ENCODE measurements around the gene ZRSR2. TPM values are rescaled to one million over a fixed set of nuclear protein-coding genes. Genes with fewer than 3 reads are reported as not detected.

The ZRSR2 gene
- total RNA-seq, 1 experiment from 2014 or later = 6.4 TPM

DNA sequence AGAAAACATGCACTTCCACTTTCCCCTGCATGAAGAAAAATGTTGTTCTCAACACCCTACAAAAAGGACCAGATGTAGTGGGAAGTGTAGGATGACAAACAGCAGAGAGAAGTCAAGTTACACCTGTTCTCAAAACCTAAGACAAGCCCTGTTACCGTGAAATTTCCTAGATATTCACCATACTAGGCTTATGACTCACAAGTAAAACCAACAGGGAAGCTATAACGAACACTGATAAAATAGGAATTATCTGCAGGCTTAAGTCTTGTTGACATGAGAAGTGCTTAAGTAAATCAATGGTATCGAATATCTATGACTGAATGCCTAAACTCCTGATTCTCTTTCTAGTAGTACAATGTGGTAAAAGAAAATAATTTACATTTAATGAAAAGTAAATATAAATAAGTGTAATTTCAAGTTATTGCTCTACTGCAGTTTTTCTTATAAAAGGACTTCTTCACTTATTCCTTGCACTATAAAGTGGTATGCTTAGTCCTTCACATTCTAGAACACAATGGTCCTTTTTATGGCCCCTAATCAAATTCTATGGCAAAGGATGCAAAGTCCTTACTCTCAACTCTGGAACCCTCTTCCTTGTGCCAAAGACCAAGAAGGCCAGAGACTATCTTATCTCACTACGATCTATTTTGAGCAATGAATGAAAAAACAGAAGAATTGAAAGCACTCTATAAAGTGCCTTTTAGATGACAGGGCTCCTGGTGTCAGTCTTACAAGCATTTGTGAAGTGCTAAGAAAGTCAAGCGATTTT, 44.7 kb downstream of the ZRSR2 start:
- no peak for TF ChIP-seq EZH2 (IDR thresholded peaks at IDR 0.05; ENCODE audit: low read length, unreplicated experiment)
- TF ChIP-seq EZH2phosphoT487 (IDR thresholded peaks at IDR 0.05; ENCODE audit: borderline replicate concordance, low read length) = no peak
- TF ChIP-seq, protein P1, sequence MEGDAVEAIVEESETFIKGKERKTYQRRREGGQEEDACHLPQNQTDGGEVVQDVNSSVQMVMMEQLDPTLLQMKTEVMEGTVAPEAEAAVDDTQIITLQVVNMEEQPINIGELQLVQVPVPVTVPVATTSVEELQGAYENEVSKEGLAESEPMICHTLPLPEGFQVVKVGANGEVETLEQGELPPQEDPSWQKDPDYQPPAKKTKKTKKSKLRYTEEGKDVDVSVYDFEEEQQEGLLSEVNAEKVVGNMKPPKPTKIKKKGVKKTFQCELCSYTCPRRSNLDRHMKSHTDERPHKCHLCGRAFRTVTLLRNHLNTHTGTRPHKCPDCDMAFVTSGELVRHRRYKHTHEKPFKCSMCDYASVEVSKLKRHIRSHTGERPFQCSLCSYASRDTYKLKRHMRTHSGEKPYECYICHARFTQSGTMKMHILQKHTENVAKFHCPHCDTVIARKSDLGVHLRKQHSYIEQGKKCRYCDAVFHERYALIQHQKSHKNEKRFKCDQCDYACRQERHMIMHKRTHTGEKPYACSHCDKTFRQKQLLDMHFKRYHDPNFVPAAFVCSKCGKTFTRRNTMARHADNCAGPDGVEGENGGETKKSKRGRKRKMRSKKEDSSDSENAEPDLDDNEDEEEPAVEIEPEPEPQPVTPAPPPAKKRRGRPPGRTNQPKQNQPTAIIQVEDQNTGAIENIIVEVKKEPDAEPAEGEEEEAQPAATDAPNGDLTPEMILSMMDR (conservative IDR thresholded peaks at IDR 0.05; ENCODE audit: low read depth, low read length) = no peak
- ChIA-PET POLR2A (ENCODE audit: unreplicated experiment) (no interaction called here), CTCF (interaction anchor here (0.5 kb wide), 2 partner anchors 136 to 343 kb away, joined by 3 read pairs; no protein-coding TSS in a partner anchor)
- no TSS peak for BruUV-seq (replicated peaks)
- no peak overlapping the region for H2AFZ ChIP-seq (ENCODE audit: low read length)
- no peak overlapping the region for H3K27ac ChIP-seq (ENCODE audit: low read length)
- DNase-seq (peak; percentile 58), ATAC-seq (peak; percentile 64)
- H3K27me3 ChIP-seq (ENCODE audit: low read length) = no peaks in the 10 kb centered on the region
- no peaks in the 10 kb centered on the region for H3K9me2 ChIP-seq (replicated peaks; ENCODE audit: low read length)
- no peaks in the 10 kb centered on the region for H3K79me2 ChIP-seq (ENCODE audit: low read length)
- no peaks in the 10 kb centered on the region for H3F3A ChIP-seq (ENCODE audit: low read length, unreplicated experiment)
- no peaks in the 10 kb centered on the region for H3K9me3 ChIP-seq (ENCODE audit: low read length)
- H4K20me1 ChIP-seq (ENCODE audit: low read length) = no peaks in the 10 kb centered on the region
- intact Hi-C loops (cut with micrococcal nuclease) = no loop called here
- no peaks in the 10 kb centered on the region; the same call in 1 of the 2 replicates for H3K36me3 ChIP-seq (ENCODE audit: low read depth, low read length)
- no peak overlapping the region for H3K4me2 ChIP-seq (ENCODE audit: low read length)
- no peaks in the 10 kb centered on the region for H3K4me1 ChIP-seq (ENCODE audit: insufficient read depth, low read length)
- no peak overlapping the region for H3K9ac ChIP-seq (ENCODE audit: low read length)
- H3K4me3 ChIP-seq (ENCODE audit: low read length) = no peak overlapping the region

- no peaks in the 10 kb centered on the region for H3K27me3 ChIP-seq (ENCODE audit: low read length)
- intact Hi-C loops (cut with micrococcal nuclease) = no loop called here
- no peak overlapping the region for H3K4me3 ChIP-seq (ENCODE audit: low read length)
- H3K4me2 ChIP-seq (ENCODE audit: low read length) = no peak overlapping the region
- no peak overlapping the region for H2AFZ ChIP-seq (ENCODE audit: low read length)
- H3F3A ChIP-seq (ENCODE audit: low read length, unreplicated experiment) = no peaks in the 10 kb centered on the region
- DNase-seq (peak; percentile 10), ATAC-seq (no peak; the same call in 1 of the 2 replicates)
- ChIA-PET CTCF (no interaction called here), POLR2A (ENCODE audit: unreplicated experiment) (no interaction called here)
- H3K9ac ChIP-seq (ENCODE audit: low read length) = no peak overlapping the region
- H3K9me3 ChIP-seq (ENCODE audit: low read length) = no peaks in the 10 kb centered on the region
- no peak overlapping the region for H3K27ac ChIP-seq (ENCODE audit: low read length)
- TF ChIP-seq, protein P1 (conservative IDR thresholded peaks at IDR 0.05; ENCODE audit: low read depth, low read length) = peak; percentile 35; the same call in 1 of the 2 replicates
- TF ChIP-seq EZH2phosphoT487 (IDR thresholded peaks at IDR 0.05; ENCODE audit: borderline replicate concordance, low read length) (no peak), EZH2 (IDR thresholded peaks at IDR 0.05; ENCODE audit: low read length, unreplicated experiment) (no peak)
- no peaks in the 10 kb centered on the region for H3K9me2 ChIP-seq (replicated peaks; ENCODE audit: low read length)
- BruUV-seq (replicated peaks) = no TSS peak
- no peaks in the 10 kb centered on the region for H4K20me1 ChIP-seq (ENCODE audit: low read length)
- no peaks in the 10 kb centered on the region for H3K4me1 ChIP-seq (ENCODE audit: insufficient read depth, low read length)
- no peaks in the 10 kb centered on the region for H3K79me2 ChIP-seq (ENCODE audit: low read length)
- H3K36me3 ChIP-seq (ENCODE audit: low read depth, low read length) = no peaks in the 10 kb centered on the region; the same call in 1 of the 2 replicates
These were observed 47.7 kb downstream of the ZRSR2 start for GRCh38 chrX:15838017-15838416.

DNA sequence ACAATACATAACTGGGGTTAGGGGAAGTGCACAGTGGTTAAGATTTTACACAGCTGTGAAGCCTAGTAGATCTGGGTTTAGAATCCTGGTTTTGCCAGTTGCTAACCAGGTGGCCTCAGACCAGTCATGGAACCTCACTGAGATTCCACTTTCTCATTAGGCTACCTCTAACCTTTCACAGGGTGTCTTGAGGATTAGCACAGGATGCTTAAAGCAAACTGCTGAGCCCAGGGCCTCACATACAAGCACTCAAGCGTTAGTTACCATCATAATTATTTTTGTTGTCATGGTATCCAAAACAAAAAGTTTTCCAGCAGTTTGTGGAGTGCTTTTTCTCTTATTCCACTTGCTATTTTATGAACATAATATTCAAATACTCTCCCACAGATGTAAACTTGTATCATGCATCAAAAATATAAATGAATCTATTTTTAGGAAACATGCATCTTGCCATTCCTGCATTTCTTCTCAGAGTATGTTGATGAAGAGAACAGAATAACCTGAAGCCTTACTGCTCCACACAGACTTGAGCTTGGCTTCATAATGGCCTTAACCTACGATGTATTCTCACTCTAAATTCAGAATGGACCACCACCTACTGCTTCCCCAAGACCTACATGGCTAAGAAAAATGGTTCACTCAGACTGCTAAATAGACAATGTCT, 51.7 kb downstream of the ZRSR2 start:
- CTCF ChIA-PET = no interaction called here

More for the DNA sequence above, 51.7 kb downstream of the ZRSR2 start:
- Histone ChIP-seq H3F3A (ENCODE audit: low read length, unreplicated experiment) (no peaks in the 10 kb centered on the region), H3K9ac (ENCODE audit: low read length) (no peak overlapping the region), H4K20me1 (ENCODE audit: low read length) (no peaks in the 10 kb centered on the region), H3K36me3 (ENCODE audit: low read depth, low read length) (no peaks in the 10 kb centered on the region), H3K4me1 (ENCODE audit: insufficient read depth, low read length) (no peaks in the 10 kb centered on the region), H3K9me2 (replicated peaks; ENCODE audit: low read length) (no peaks in the 10 kb centered on the region), H2AFZ (ENCODE audit: low read length) (no peak overlapping the region), H3K4me3 (ENCODE audit: low read length) (no peak overlapping the region), H3K27ac (ENCODE audit: low read length) (no peak overlapping the region), H3K79me2 (ENCODE audit: low read length) (no peaks in the 10 kb centered on the region), H3K27me3 (ENCODE audit: low read length) (no peaks in the 10 kb centered on the region), H3K4me2 (ENCODE audit: low read length) (no peak overlapping the region), H3K9me3 (ENCODE audit: low read length) (no peaks in the 10 kb centered on the region)
- DNase-seq (no peak), ATAC-seq (no peak)
- TF ChIP-seq, protein P1 (conservative IDR thresholded peaks at IDR 0.05; ENCODE audit: low read depth, low read length) = no peak
- TF ChIP-seq EZH2phosphoT487 (IDR thresholded peaks at IDR 0.05; ENCODE audit: borderline replicate concordance, low read length) = no peak
- no peak for TF ChIP-seq EZH2 (IDR thresholded peaks at IDR 0.05; ENCODE audit: low read length, unreplicated experiment)
- intact Hi-C loops (cut with micrococcal nuclease) = no loop called here
- BruUV-seq (replicated peaks) = no TSS peak
- POLR2A ChIA-PET (ENCODE audit: unreplicated experiment) = no interaction called here

All from PC-3 (cell line).